GM21723 (cell line): ENCODE data around the gene FTSJ1.

Source experiments
- ATAC-seq: cut with Tn5 transposase; IDR thresholded peaks from one replicate; pipeline ENCODE4 v1.9.1; 2021; ENCODE audit warnings: mild to moderate bottlenecking, moderate library complexity; ENCODE audit not compliant: unreplicated experiment

FTSJ1 gene

DNA sequence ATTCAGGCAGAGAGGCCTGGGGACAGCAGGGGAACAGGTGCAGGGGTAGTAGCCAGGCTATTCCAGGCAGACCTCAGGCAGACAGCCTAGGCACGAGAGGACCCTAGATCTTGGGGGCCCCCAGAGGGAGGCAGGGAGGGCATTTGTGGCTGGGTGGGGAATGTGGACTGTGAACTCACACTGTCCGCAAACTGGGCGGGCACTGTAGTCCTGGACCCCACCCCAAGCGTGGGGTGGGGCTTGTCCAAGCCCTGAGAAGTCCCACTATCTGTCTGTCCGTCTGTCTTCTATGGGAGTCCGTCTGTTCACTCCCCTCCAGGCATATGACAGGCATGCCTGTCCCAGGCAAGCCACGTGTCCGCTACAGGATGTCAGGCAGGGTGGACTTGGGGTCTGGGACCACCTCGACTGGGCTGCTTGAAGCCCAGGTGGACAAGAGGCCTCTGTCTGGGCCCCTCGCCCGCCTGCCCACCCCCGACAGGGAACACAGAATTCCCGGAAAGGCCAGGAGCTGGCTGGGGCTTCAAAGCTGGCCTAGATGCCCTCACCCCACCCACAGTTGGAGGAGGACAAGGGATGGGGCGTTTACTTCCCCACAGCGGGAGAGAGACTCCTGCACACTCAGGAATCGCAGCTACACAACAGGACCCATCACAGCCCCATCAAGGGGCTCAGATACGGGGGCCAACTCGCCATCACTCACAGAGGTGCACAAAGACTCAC is 5.7 kb upstream of the FTSJ1 start, which contains the start of gene SLC38A5:
Gene SLC38A5, minus strand, starts transcription at position 151 of the 723 bp plus-strand sequence. CDS start 2,336 bp downstream, outside the sequence.
- no peak for ATAC-seq

DNA sequence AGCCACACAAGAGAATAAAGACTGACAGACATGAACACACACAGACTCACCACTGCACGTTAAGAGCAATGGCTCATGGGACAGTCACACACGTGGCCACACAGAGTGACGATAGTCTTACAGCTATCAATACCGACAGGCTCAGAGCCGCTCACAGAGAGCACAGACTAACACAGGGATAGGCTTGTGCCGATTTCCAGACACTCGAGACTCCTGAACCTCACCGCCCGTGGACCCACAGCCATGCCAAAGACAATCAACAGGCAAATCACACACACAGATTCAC is 5.2 kb upstream of the FTSJ1 start:
- ATAC-seq: no peak

- no peak for ATAC-seq
These were observed 4.5 kb upstream of the FTSJ1 start for GRCh38 chrX:48471504-48471903.

- ATAC-seq: no peak
These were observed 3.8 kb upstream of the FTSJ1 start for GRCh38 chrX:48472225-48472624.

- ATAC-seq: no peak
These were observed 2.9 kb upstream of the FTSJ1 start for GRCh38 chrX:48472851-48473703.

GRCh38 chrX:48473704-48473990 is 2.4 kb upstream of the FTSJ1 start:
- ATAC-seq: no peak

- ATAC-seq: no peak
These were observed 1.9 kb upstream of the FTSJ1 start for GRCh38 chrX:48474127-48474526.

GRCh38 chrX:48474581-48474980 is 1.4 kb upstream of the FTSJ1 start:
- no peak for ATAC-seq

GRCh38 chrX:48475296-48475695 is 703 bp upstream of the FTSJ1 start:
- ATAC-seq: no peak

DNA sequence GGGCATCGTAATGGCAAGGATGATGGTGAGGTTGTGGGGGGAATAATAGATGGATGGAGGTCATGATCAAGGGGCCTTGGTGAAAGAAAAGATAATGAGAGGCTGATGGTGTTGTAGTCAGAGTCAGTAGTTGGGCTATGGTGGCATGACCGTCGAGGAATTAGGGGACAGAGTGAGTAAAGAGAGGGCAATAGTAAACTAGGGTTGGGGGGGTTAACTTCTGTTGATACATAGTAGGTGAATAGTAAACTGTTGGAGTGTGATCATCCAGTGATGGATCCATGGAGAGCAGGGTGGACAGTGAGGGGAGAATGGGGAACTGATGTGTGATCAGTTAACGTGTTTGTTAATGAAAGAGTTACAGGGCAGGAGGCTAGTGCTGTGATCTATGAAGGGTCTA is 920 bp downstream of the FTSJ1 start:
- ATAC-seq: no peak

GRCh38 chrX:48477960-48478755 is 2.2 kb downstream of the FTSJ1 start:
- no peak for ATAC-seq

DNA sequence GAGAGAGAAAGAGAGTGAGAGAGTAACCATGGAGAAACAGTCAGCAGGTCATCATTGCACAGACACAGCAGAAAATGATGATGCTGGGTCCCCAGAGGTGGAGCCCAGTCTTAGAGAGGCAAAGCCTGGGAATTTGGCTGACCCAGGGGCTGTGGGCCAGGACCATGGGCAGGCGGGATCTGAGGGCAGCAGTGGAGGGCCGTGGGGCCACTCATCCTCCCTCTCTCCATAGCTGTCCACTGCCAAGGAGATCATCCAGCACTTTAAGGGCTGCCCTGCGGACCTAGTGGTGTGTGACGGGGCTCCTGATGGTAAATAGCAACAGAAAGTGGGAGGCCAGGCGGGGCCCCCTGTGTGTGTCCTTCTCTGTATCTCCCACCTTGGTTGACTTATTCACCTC is 2.8 kb downstream of the FTSJ1 start:
- ATAC-seq: no peak

GRCh38 chrX:48480142-48480541 is 4.1 kb downstream of the FTSJ1 start:
- no peak for ATAC-seq

DNA sequence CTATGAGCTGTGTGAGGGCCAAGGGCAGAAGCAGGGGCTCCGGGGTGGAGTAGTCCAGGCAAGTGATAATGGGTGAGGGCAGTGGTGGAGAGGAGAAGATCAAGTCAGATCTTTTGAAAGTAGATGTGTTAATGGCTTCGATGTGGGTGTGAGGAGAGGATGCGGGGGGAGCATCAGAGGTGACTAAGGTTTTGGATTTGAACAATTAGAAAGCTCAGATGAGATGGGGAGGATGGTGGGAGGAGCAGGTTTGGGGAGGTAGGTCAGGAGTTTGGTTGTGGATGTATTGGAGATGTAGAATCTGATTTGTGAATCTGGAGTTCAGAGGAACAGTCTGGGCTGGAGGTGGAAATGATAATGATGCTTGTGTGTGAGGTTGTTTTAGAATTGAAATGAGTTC is 4.6 kb downstream of the FTSJ1 start:
- ATAC-seq: no peak

- ATAC-seq: no peak
These were observed 6.5 kb downstream of the FTSJ1 start for GRCh38 chrX:48482526-48482925.

GRCh38 chrX:48487362-48487798 is 11.4 kb downstream of the FTSJ1 start:
- ATAC-seq: no peak

DNA sequence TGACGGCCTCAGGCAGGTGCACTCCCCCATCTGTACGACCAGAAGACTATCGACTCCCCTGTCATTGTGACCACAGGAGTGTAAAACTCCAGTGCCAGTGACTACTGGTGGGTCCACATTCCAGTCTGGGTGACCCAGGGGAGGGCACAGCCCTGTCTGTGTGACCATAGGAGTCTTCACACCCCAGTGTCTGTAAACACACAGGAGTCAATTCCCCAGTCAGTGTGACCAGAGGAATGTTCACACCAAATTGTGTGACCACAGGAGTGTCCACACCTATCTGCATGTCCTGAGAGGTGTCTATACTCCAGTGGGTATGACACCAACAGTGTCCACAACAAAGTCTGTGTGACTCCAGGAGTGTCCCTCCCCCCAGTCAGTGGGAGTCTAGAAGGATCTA is 12.0 kb downstream of the FTSJ1 start:
- ATAC-seq: no peak

GRCh38 chrX:48489296-48489695 is 13.3 kb downstream of the FTSJ1 start:
- no peak for ATAC-seq

DNA sequence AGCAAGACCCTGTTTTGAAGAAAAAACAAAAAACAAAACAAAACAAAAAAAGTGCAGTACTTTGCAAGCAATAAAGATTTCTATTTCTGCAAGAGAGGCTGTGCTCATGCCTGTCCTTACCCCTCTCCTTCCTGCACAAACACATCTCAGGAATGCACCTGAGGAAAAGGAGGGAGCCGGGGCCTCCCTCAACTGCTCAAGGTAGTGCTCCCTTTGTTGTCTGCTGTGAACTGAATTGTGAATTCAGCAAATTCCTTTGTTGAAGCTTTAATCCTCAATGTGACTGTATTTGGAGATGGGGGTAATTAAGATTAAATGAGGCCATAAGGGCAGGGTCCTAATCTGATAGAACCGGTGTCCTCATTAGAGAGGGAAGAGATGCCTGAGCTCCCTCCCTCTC is 13.9 kb downstream of the FTSJ1 start:
- ATAC-seq: no peak

- no peak for ATAC-seq
These were observed 14.7 kb downstream of the FTSJ1 start for GRCh38 chrX:48490661-48491060.

- no peak for ATAC-seq
These were observed 15.8 kb downstream of the FTSJ1 start for GRCh38 chrX:48491809-48492208.
